BLaER1 treated with 17β-estradiol and CSF1 and Interleukin-3, amounts not matched to agents 10 nM and 100 nM (cell line): ENCODE data around the gene CPT2.

Source experiments
- H3K27ac ChIP-seq, 11 experiments: shearing (Covaris generic); formaldehyde crosslinking; 2 replicates each; pipeline ENCODE4 v1.8.1; 2022
- H3K27me3 ChIP-seq, 11 experiments: shearing (Covaris generic); formaldehyde crosslinking; 2 replicates each; pipeline ENCODE4 v1.8.1; 2022
- H3K36me3 ChIP-seq, 11 experiments: shearing (Covaris generic); formaldehyde crosslinking; 2 replicates each; pipeline ENCODE4 v1.8.1; 2022
- H3K4me1 ChIP-seq, 10 experiments: shearing (Covaris generic); formaldehyde crosslinking; 2 replicates each; pipeline ENCODE4 v1.8.1; 2022
- H3K4me2 ChIP-seq, 11 experiments: shearing (Covaris generic); formaldehyde crosslinking; 2 replicates each; pipeline ENCODE4 v1.8.1; 2022
- H3K4me3 ChIP-seq, 10 experiments: shearing (Covaris generic); formaldehyde crosslinking; 2 replicates each; pipeline ENCODE4 v1.8.1; 2022
- H3K9ac ChIP-seq, 11 experiments: shearing (Covaris generic); formaldehyde crosslinking; 2 replicates each; pipeline ENCODE4 v1.8.1; 2022
- H3K9me3 ChIP-seq, 11 experiments: shearing (Covaris generic); formaldehyde crosslinking; replicated peaks in 1 of 11; 2 replicates each; pipeline ENCODE4 v1.8.1; 2022
- H4K20me1 ChIP-seq, 11 experiments: shearing (Covaris generic); formaldehyde crosslinking; 2 replicates each; pipeline ENCODE4 v1.8.1; 2022
- Cebpa-rat ChIP-seq, 11 experiments: shearing (Covaris generic); IDR thresholded peaks; 2 replicates each; pipeline ENCODE4 v1.8.1; 2022

Gene CPT2

GRCh38 chr1:53187401-53187800, 9.2 kb upstream of the CPT2 start:
- H3K4me3 ChIP-seq = no peak overlapping the region
- H4K20me1 ChIP-seq = no peaks in the 10 kb centered on the region
- peaks cover 0 to 10% (median 4%) of the 10 kb centered on the region in 11 experiments; a peak in 4 of 22 replicates for H3K27me3 ChIP-seq
- H3K4me2 ChIP-seq = no peak overlapping the region
- 0 out of 20 replicates have a peak, but pooled peaks cover 0 to 4% (median 0%) of the 10 kb centered on the region in 10 experiments for H3K4me1 ChIP-seq
- no peaks in the 10 kb centered on the region for H3K36me3 ChIP-seq
- H3K9ac ChIP-seq = no peak overlapping the region
- peaks cover 0 to 12% (median 3%) of the 10 kb centered on the region in 11 experiments; a peak in 9 of 22 replicates for H3K9me3 ChIP-seq
- H3K27ac ChIP-seq = no peak overlapping the region
- TF ChIP-seq Cebpa-rat (IDR thresholded peaks at IDR 0.05) = no peak

GRCh38 chr1:53188099-53188498, 8.5 kb upstream of the CPT2 start:
- Histone ChIP-seq H3K36me3 (no peaks in the 10 kb centered on the region), H3K9ac (no peak overlapping the region), H3K4me3 (no peak overlapping the region), H3K27me3 (peaks cover 0 to 10% (median 4%) of the 10 kb centered on the region in 11 experiments; a peak in 4 of 22 replicates), H3K9me3 (peaks cover 0 to 15% (median 6%) of the 10 kb centered on the region in 11 experiments; a peak in 9 of 22 replicates), H4K20me1 (no peaks in the 10 kb centered on the region), H3K27ac (no peak overlapping the region), H3K4me2 (no peak overlapping the region), H3K4me1 (0 out of 20 replicates have a peak, but pooled peaks cover 0 to 4% (median 0%) of the 10 kb centered on the region in 10 experiments)
- no peak for TF ChIP-seq Cebpa-rat (IDR thresholded peaks at IDR 0.05)

GRCh38 chr1:53189061-53189460, 7.6 kb upstream of the CPT2 start:
- Histone ChIP-seq H3K4me3 (no peak overlapping the region), H3K27me3 (peaks cover 0 to 10% (median 4%) of the 10 kb centered on the region in 11 experiments; a peak in 4 of 22 replicates), H4K20me1 (no peaks in the 10 kb centered on the region), H3K9ac (no peak overlapping the region), H3K9me3 (peaks cover 0 to 15% (median 6%) of the 10 kb centered on the region in 11 experiments; a peak in 9 of 22 replicates), H3K36me3 (no peaks in the 10 kb centered on the region), H3K4me1 (0 out of 20 replicates have a peak, but pooled peaks cover 0 to 4% (median 0%) of the 10 kb centered on the region in 10 experiments), H3K27ac (no peak overlapping the region), H3K4me2 (no peak overlapping the region)
- TF ChIP-seq Cebpa-rat (IDR thresholded peaks at IDR 0.05) = no peak

DNA sequence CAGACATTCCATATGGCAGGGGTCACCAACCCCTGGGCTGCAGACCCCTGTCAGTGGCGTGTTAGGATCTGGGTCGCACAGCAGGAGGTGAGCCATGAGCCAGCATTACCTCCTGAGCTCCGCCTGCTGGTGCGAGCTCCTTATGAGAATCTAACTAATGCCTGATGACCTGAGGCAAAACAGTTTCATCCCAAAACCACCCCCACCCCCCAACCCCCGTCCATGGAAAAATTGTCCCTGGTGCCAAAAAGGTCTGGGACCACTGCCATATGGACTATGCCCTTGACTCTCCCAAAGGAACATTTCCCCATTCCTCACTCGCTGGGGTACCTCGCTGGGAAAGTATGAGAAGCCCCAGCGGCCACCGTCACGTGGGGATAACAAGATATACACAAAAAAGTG, 6.4 kb upstream of the CPT2 start:
- peaks cover 0 to 10% (median 4%) of the 10 kb centered on the region in 11 experiments; a peak in 4 of 22 replicates for H3K27me3 ChIP-seq
- no peaks in the 10 kb centered on the region for H3K36me3 ChIP-seq
- no peak for TF ChIP-seq Cebpa-rat (IDR thresholded peaks at IDR 0.05)
- H3K27ac ChIP-seq = no peak overlapping the region
- no peaks in the 10 kb centered on the region for H4K20me1 ChIP-seq
- no peak overlapping the region for H3K9ac ChIP-seq
- no peak overlapping the region for H3K4me3 ChIP-seq
- peaks cover 0 to 14% (median 6%) of the 10 kb centered on the region in 11 experiments; a peak in 9 of 22 replicates for H3K9me3 ChIP-seq
- H3K4me2 ChIP-seq = no peak overlapping the region
- peaks cover 0 to 4% (median 0%) of the 10 kb centered on the region in 10 experiments; a peak in 1 of 20 replicates for H3K4me1 ChIP-seq

GRCh38 chr1:53195246-53196016, 1.2 kb upstream of the CPT2 start:
- H3K4me2 ChIP-seq = peak overlapping the region in 9 of 11 experiments; percentile 77 to 99 (median 94); a peak in 14 of 22 replicates
- H3K9ac ChIP-seq = no peak overlapping the region
- no peak overlapping the region for H3K4me3 ChIP-seq
- peaks cover 0 to 7% (median under 1%) of the 10 kb centered on the region in 11 experiments; a peak in 9 of 22 replicates for H3K36me3 ChIP-seq
- peaks cover 0 to 13% (median 6%) of the 10 kb centered on the region in 11 experiments; a peak in 9 of 22 replicates for H3K9me3 ChIP-seq
- TF ChIP-seq Cebpa-rat (IDR thresholded peaks at IDR 0.05) = no peak
- H3K27ac ChIP-seq = peak overlapping the region in 1 of 11 experiments; percentile 98; a peak in 2 of 22 replicates
- H4K20me1 ChIP-seq = no peaks in the 10 kb centered on the region
- no peaks in the 10 kb centered on the region for H3K27me3 ChIP-seq
- H3K4me1 ChIP-seq = peaks cover 20 to 31% (median 25%) of the 10 kb centered on the region in 10 experiments

DNA sequence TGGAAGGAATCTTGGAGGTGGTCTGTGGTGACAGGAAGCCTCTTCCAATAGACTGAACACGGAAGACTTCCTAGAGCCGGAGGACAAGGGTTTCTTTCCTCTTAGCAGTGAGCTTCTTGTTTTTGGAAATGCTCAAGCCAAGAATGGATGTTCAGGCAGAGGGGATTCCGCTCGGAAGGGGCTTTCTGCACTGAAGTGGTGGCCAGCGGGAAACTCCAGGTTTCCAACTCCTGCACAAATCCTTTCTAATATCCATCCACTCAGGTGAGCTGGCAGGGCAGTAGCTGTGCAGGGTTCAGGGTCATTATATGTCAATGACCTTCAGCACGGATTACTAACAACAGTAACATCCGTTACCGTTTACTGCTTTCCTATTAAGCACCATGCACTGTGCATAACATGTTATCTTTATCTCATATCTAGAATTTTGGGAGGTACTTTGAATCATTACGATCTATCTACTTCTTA, 573 bp upstream of the CPT2 start:
- Histone ChIP-seq H3K9me3 (peaks cover 0 to 13% (median 6%) of the 10 kb centered on the region in 11 experiments; a peak in 9 of 22 replicates), H3K4me3 (peak overlapping the region; percentile 71 to 96 (median 90); a peak in 19 of 20 replicates), H3K27me3 (no peaks in the 10 kb centered on the region), H3K4me2 (peak overlapping the region; percentile 77 to 99 (median 95)), H4K20me1 (no peaks in the 10 kb centered on the region), H3K27ac (peak overlapping the region in 10 of 11 experiments; percentile 94 to 98 (median 97); a peak in 19 of 22 replicates), H3K36me3 (peaks cover 2 to 13% (median 7%) of the 10 kb centered on the region in 11 experiments; a peak in 18 of 22 replicates), H3K4me1 (peaks cover 20 to 31% (median 25%) of the 10 kb centered on the region in 10 experiments), H3K9ac (peak overlapping the region in 10 of 11 experiments; percentile 93 to 99 (median 98); a peak in 19 of 22 replicates)
- no peak for TF ChIP-seq Cebpa-rat (IDR thresholded peaks at IDR 0.05)

DNA sequence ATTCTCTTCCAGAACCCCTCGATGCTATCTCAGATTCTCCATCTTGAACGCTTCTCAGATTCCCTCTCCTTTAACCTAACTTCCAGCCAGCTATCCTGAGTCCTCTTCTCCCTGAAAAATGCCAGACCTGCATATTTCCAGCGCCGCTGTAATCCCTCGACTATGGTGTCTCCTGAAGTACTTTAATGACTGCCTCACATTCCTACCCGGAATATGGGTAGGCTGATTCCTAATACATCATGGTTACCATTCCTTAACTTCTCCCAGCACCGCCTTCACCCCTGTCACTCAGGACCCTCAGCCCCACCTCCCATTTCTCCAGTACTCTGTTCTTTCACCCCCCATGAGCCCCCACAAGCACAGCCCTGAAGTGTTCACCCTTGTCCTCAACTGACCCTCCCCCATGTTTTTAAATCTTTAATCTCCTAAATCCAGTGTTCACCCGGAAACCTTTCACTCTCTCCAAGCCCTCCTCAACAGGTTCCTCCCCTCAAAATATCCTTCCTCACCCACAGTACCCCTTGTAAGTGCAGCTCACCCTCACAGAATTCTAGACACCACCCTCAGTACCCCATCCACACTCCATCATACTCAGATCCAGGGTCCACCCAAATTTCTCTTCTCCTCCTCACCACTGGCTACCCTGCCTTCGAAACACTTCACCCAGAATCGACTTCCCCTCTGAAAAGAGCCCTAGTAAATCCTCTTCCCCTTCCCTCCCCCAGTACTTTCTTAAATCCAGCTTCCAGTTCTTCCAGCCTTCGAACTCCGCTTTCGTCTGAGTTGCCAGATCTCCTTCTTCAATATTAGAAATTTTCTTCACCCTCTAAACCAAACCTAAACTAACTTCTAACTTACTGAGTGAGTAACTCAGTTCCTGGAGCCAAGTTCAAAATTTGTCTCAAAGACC, 922 bp downstream of the CPT2 start:
- Histone ChIP-seq H3K36me3 (peaks cover 17 to 28% (median 22%) of the 10 kb centered on the region in 11 experiments), H3K4me1 (peaks cover 20 to 31% (median 25%) of the 10 kb centered on the region in 10 experiments), H3K4me3 (peak overlapping the region; percentile 71 to 96 (median 90)), H3K9me3 (peaks cover 0 to 2% (median 1%) of the 10 kb centered on the region in 11 experiments; a peak in 7 of 22 replicates), H3K27me3 (no peaks in the 10 kb centered on the region), H3K4me2 (peak overlapping the region; percentile 87 to 99 (median 96)), H3K9ac (peak overlapping the region; percentile 93 to 99 (median 97)), H4K20me1 (no peaks in the 10 kb centered on the region), H3K27ac (peak overlapping the region; percentile 91 to 98 (median 97))
- TF ChIP-seq Cebpa-rat (IDR thresholded peaks at IDR 0.05) = no peak

DNA sequence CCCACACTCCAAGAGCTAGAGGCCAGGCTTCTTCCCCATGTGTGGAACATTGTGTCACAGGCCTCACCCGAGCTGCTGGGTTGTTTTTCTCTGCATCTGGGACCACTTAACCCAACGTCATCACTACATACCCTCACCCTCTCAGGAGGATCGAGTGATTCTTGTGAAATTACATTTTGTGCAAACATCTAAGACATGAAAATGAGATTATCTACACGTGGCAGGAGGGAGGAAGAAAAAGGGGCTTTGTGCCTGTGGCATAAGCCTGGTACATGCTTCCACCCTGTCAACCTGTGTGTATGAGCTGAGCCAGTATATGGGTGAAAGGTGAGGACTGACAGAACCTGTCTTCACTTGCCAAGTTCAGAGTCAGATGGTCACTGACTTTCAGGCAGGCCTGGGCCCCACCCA, 1.6 kb downstream of the CPT2 start:
- no peak for TF ChIP-seq Cebpa-rat (IDR thresholded peaks at IDR 0.05)
- no peaks in the 10 kb centered on the region for H3K9me3 ChIP-seq
- H3K4me2 ChIP-seq = peak overlapping the region; percentile 87 to 99 (median 96)
- peak overlapping the region in 7 of 11 experiments; percentile 17 to 98 (median 97); a peak in 6 of 22 replicates for H3K27ac ChIP-seq
- H3K9ac ChIP-seq = peak overlapping the region in 4 of 11 experiments; percentile 93 to 99 (median 96); a peak in 5 of 22 replicates
- H3K27me3 ChIP-seq = no peaks in the 10 kb centered on the region
- peak overlapping the region in 6 of 10 experiments; percentile 71 to 96 (median 89); a peak in 4 of 20 replicates for H3K4me3 ChIP-seq
- H3K36me3 ChIP-seq = peaks cover 24 to 35% (median 29%) of the 10 kb centered on the region in 11 experiments
- H3K4me1 ChIP-seq = peaks cover 20 to 31% (median 25%) of the 10 kb centered on the region in 10 experiments
- H4K20me1 ChIP-seq = no peaks in the 10 kb centered on the region
